Erythroblast (primary cell): ENCODE results near the gene ABI3.

Experiments used
- GATA1 ChIP-seq: IDR thresholded peaks from 2 replicates; pipeline ENCODE4 v1.6.1; 2011; ENCODE audit warnings: low read depth, mild to moderate bottlenecking, control low read depth, low read length, moderate library complexity
- POLR2A ChIP-seq: IDR thresholded peaks from 2 replicates; pipeline ENCODE4 v1.6.1; 2011; ENCODE audit warnings: mild to moderate bottlenecking, low read length

DNA sequence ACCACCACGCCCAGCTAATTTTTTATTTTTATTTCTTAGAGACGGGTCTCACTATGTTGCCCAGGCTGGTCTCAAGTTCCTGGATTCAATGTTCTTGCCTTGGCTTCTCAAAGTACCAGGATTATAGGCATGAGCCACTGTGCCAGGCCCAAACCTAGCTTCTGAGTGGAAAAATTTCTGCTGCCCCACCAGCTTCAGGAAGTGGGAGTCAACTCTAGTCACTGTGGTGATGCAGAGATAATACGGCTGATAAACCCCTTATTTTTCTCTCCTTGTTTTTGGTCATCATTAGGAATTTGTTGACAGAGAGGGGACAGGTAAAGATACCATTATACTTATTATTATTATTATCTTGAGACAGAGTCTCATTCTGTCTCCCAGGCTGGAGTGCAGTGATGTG is 47.9 kb downstream of the ABI3 start:
- no peak for TF ChIP-seq POLR2A
- no peak for TF ChIP-seq GATA1
